Esophagus muscularis mucosa (tissue), 4 donors: ENCODE data around the gene ASPM. TPM values are rescaled to one million over a fixed set of nuclear protein-coding genes. Genes with fewer than 3 reads are reported as not detected.

ENCODE experiments used
- DNase-seq: peaks from one replicate; pipeline ENCODE4 v3.0.0-alpha.2; 2017; ENCODE audit errors: extremely low spot score
- H3K27ac ChIP-seq, 4 donors: fragments of 200-600 bp; sonication (generic); replicated peaks in 1 of 4; 1 replicate in 3 of 4; 2 replicates in 1 of 4; pipeline ENCODE4 v1.5.1; 2016 to 2019; ENCODE audit warnings: mild to moderate bottlenecking in 1 of 4
- H3K27me3 ChIP-seq, 4 donors: fragments of 200-600 bp; sonication (generic); one replicate each; pipeline versions ENCODE4 v1.5.1 to v1.6.0; 2016 to 2019
- H3K36me3 ChIP-seq, 4 donors: fragments of 200-600 bp; sonication (generic); one replicate each; pipeline ENCODE4 v1.5.1; 2016 to 2019
- H3K4me1 ChIP-seq, 4 donors: fragments of 200-600 bp; sonication (generic); one replicate each; pipeline ENCODE4 v1.5.1; 2016 to 2019
- H3K4me3 ChIP-seq, 4 donors: fragments of 200-600 bp; sonication (generic); 1 replicate in 2 of 4; 2 replicates in 2 of 4; pipeline ENCODE4 v1.5.1; 2016 to 2019; ENCODE audit warnings: mild to moderate bottlenecking in 4 of 4, moderate library complexity in 1 of 4
- H3K9me3 ChIP-seq, 4 donors: fragments of 200-600 bp; sonication (generic); 1 replicate in 3 of 4; 2 replicates in 1 of 4; pipeline ENCODE4 v1.5.1; 2016 to 2019
- CTCF ChIP-seq, 3 experiments: fragments of 200-600 bp in 2 of 3; fragments of 450-650 bp in 1 of 3; sonication (generic) in 2 of 3; IDR thresholded peaks; one replicate each; pipeline ENCODE4 v1.5.1; 2017 to 2019; ENCODE audit warnings: antibody characterized with exemption in 3 of 3, mild to moderate bottlenecking in 2 of 3, moderate library complexity in 1 of 3
- EP300 ChIP-seq: sonication (generic); formaldehyde crosslinking; IDR thresholded peaks from one replicate; pipeline ENCODE4 v1.6.1; 2017; ENCODE audit warnings: antibody characterized with exemption
- POLR2A ChIP-seq: fragments of 450-650 bp; IDR thresholded peaks from one replicate; pipeline ENCODE4 v1.6.1; 2017; ENCODE audit warnings: antibody characterized with exemption, moderate library complexity, mild to moderate bottlenecking, low read depth
- POLR2AphosphoS5 ChIP-seq, 2 donors: sonication (generic); formaldehyde crosslinking; IDR thresholded peaks; one replicate each; pipeline ENCODE4 v1.6.1; 2017; ENCODE audit warnings: antibody characterized with exemption in 2 of 2
- WGBS: methylation state at CpG from one replicate; pipeline ENCODE4 v1.1.5; 2018; 5-methylcytosine and 5-hydroxymethylcytosine counted together
- intact Hi-C: fragments of 100-400 bp; cut with DNase I; formaldehyde crosslinking; loops from one replicate; pipeline ENCODE4 v1.15.1; 2023
- total RNA-seq, 4 donors: library from RNA; depleted of rRNA; stranded (reverse); fragments of >200 nt; gene quantifications; one replicate each; pipeline versions ENCODE4 v1.1.0 to v1.2.1, GENCODE V29; 2016

ASPM gene
- total RNA-seq, 4 donors from 2014 or later, result 0.13 to 0.75 (median 0.17) TPM; not detected in 1

- H3K4me3 ChIP-seq, result no peak overlapping the region
- peaks cover 0 to 11% (median 0%) of the 10 kb centered on the region in 4 donors for H3K9me3 ChIP-seq
- intact Hi-C loops, result no loop called here
- no peak overlapping the region for H3K27ac ChIP-seq
- DNase-seq, result no peak
- no peaks in the 10 kb centered on the region for H3K4me1 ChIP-seq
- no peaks in the 10 kb centered on the region for H3K36me3 ChIP-seq
- WGBS, result 100% methylated on average over 5 of the region's 5 CpGs
- TF ChIP-seq EP300 (no peak), CTCF (IDR thresholded peaks at IDR 0.05) (no peak), POLR2AphosphoS5 (IDR thresholded peaks at IDR 0.05) (no peak), POLR2A (no peak)
- no peaks in the 10 kb centered on the region for H3K27me3 ChIP-seq
Measured at GRCh38 chr1:197081117-197081753, 65.2 kb downstream of the ASPM start.

GRCh38 chr1:197080323-197080722, 66.1 kb downstream of the ASPM start:
- no peak for DNase-seq
- no peaks in the 10 kb centered on the region for H3K36me3 ChIP-seq
- H3K4me3 ChIP-seq, result no peak overlapping the region
- intact Hi-C loops, result no loop called here
- no peak overlapping the region for H3K27ac ChIP-seq
- WGBS, result 93% methylated on average over 2 of the region's 2 CpGs
- TF ChIP-seq CTCF (IDR thresholded peaks at IDR 0.05) (no peak), EP300 (no peak), POLR2A (no peak), POLR2AphosphoS5 (IDR thresholded peaks at IDR 0.05) (no peak)
- H3K4me1 ChIP-seq, result no peaks in the 10 kb centered on the region
- no peaks in the 10 kb centered on the region for H3K27me3 ChIP-seq
- peaks cover 0 to 11% (median 0%) of the 10 kb centered on the region in 4 donors for H3K9me3 ChIP-seq

GRCh38 chr1:197076585-197076984, 69.9 kb downstream of the ASPM start:
- TF ChIP-seq POLR2AphosphoS5 (IDR thresholded peaks at IDR 0.05) (no peak), POLR2A (no peak), CTCF (IDR thresholded peaks at IDR 0.05) (no peak), EP300 (no peak)
- DNase-seq, result no peak
- H3K4me1 ChIP-seq, result no peaks in the 10 kb centered on the region
- 86% methylated on average over 1 of the region's 1 CpG for WGBS
- H3K9me3 ChIP-seq, result peaks cover 0 to 10% (median 0%) of the 10 kb centered on the region in 4 donors
- H3K27me3 ChIP-seq, result no peaks in the 10 kb centered on the region
- intact Hi-C loops, result no loop called here
- no peak overlapping the region for H3K4me3 ChIP-seq
- H3K36me3 ChIP-seq, result no peaks in the 10 kb centered on the region
- no peak overlapping the region for H3K27ac ChIP-seq

- Histone ChIP-seq H3K27me3 (no peaks in the 10 kb centered on the region), H3K9me3 (no peaks in the 10 kb centered on the region), H3K4me3 (no peak overlapping the region), H3K36me3 (no peaks in the 10 kb centered on the region), H3K4me1 (no peaks in the 10 kb centered on the region), H3K27ac (no peak overlapping the region)
- 95% methylated on average over 1 of the region's 1 CpG for WGBS
- TF ChIP-seq POLR2AphosphoS5 (IDR thresholded peaks at IDR 0.05) (no peak), CTCF (IDR thresholded peaks at IDR 0.05) (no peak), POLR2A (no peak), EP300 (no peak)
- intact Hi-C loops, result no loop called here
- DNase-seq, result no peak
Measured at GRCh38 chr1:197073978-197074377, 72.5 kb downstream of the ASPM start.

- Histone ChIP-seq H3K4me1 (no peaks in the 10 kb centered on the region), H3K27ac (no peak overlapping the region), H3K4me3 (no peak overlapping the region), H3K36me3 (no peaks in the 10 kb centered on the region), H3K9me3 (no peaks in the 10 kb centered on the region), H3K27me3 (no peaks in the 10 kb centered on the region)
- intact Hi-C loops, result no loop called here
- DNase-seq, result no peak
- TF ChIP-seq POLR2AphosphoS5 (IDR thresholded peaks at IDR 0.05) (no peak), EP300 (no peak), CTCF (IDR thresholded peaks at IDR 0.05) (no peak), POLR2A (no peak)
Measured at GRCh38 chr1:197067457-197067818, 79.0 kb downstream of the ASPM start.
